ENCODE data around the gene MUC21.

- TF ChIP-seq POLR2A (IDR thresholded peaks at IDR 0.05) (no peak), CTCF (IDR thresholded peaks at IDR 0.05) (no peak)
Observed at GRCh38 chr6:30957716-30958115, 25.8 kb upstream of the MUC21 start.

All from lower leg skin (tissue), 3 donors.